DLD1 (cell line): Measurements from ENCODE around the gene FNDC8.
"Not testable (repeated sequence)": the region's sequence is repeated elsewhere in the genome, so short reads cannot be mapped to it uniquely, and the experiment has no call there.

Source experiments
- in situ Hi-C: cut with HindIII; loops from 2 replicates; pipeline ENCODE4 v1.10.0; 2017; ENCODE audit warnings: low sequenced_read_pairs

Gene FNDC8

DNA sequence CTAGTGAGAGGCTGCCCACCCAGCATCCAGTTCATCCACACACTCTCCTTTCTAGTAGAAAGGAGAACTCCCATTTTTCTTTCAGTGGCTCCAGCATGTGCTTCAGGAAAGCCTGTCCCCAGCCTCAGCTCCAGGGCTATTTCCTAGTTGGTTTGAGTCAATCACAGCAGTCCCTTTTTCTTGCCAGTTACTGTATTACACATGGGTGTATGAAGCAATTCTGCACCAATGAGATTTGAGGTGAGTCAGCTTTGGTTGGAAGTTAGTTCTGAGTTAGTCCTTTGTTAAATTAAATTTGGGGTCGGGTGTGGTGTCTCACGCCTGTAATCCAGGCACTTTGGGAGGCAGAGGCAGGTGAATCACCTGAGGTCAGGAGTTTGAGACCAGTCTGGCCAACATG lies 26.5 kb upstream of the FNDC8 start:
- in situ Hi-C loops, result no loop called here

DNA sequence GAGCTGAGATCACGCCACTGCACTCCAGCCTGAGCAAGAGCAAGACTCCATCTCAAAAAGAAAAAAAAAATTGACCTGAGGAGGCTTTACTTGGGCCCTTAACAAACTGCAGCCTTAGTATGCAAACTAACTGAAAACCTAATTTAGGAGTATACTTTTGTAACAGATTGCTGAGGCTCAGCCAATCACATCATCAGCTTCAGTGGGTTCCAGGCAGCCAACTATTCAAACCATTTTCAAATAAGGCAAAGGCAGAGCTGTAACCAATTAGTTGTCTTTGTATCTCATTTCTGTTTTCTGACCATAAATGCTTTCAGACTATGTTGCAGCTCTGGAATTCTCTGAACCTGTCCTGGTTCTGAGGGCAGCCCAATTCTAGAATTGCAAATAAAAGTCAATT lies 25.7 kb upstream of the FNDC8 start:
- in situ Hi-C loops, result no loop called here

DNA sequence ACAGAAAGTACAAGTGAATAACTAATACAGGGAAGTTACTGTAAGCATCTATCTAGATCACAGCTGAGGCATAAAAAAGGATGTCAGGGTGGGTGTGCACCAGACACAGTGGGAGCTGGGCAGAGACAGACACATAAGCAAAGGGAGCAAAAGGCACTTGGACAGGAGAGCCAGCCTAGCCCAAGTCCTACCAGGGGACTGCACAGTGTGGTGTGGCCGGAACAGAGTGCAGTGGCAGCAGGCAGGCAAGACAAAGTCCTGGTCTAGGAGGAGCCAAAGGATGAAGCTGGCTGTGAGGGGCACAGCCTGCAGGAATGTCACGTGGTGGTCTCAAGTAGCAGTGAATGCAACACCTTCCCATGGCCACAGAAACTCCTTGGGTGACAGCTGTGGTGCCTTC lies 23.6 kb upstream of the FNDC8 start:
- in situ Hi-C loops, result no loop called here

DNA sequence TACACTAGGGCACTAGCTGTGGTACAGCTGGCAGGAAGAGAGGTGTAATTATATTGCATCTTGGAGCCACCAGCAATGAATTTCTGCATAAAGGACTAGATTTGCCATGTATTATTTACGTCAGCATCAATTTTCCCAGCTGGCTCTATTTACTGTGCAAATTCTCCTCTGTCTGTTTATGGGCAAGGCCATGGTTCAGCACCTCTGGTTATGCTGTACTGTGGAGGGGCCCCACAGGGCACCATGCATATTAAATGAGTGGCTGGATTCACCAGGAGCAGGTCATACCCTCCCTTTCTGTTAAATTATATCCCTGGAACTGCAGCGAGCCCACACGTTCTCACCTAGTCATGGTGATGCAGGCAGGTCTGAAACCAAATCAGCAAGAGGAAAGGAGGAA lies 21.5 kb upstream of the FNDC8 start:
- in situ Hi-C loops, result no loop called here

DNA sequence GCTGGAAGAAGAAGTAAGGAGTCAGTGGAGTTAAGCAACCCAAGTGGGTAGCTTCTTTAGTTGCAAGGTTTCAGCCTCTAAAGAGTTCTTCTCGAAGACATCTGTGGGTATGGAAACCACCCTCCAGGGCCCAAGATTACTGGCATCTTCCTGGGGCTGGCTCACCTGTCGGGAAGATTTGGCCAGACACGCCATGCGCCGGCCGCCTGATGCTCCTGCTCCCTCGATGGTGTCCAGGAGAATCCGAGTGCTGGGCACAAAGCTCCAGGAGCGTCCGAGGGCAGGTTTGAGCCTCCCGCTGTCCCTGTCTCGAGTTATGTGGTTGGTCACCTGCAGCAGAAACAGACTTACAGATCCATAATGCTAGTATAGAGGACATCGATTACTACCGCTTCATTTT lies 20.4 kb upstream of the FNDC8 start:
- in situ Hi-C loops, result no loop called here

DNA sequence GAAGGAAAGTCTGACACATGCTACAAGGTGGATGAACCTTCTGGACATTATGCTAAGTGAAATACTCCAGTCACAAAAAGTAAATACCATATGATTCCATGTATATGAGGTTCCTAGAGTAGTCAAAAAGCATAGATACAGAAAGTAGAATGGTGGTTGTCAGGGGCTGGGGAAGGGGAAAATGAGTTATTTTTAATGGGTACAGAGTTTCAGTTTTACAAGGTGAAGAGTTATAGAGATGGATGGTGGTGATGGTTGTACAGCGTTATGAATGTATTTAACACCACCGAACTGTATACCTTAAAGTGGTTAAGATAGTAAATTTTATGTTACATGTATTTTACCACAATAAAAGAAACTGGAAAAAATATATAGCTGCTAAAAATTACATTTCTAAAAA lies 19.7 kb upstream of the FNDC8 start:
- in situ Hi-C loops, result no loop called here

DNA sequence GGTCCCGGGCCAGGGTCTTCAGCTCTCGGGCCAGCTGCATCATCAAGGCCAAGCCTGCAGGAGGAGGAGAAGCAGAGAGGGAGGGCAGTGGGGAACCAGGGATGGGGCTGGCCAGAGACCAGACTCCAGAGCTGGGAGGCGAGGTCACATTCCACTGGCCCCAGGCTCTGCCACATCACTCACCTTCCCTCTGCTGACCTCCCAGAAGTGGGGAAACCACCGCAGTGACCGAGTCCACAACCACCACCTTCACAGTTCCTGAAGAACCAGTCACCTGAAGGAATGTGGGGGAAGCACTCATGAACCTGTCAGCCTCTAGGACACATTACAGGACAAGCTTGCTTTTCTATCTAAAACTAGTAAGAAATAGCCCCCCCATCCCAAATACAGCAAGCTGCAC lies 18.1 kb upstream of the FNDC8 start:
- in situ Hi-C loops, result no loop called here

DNA sequence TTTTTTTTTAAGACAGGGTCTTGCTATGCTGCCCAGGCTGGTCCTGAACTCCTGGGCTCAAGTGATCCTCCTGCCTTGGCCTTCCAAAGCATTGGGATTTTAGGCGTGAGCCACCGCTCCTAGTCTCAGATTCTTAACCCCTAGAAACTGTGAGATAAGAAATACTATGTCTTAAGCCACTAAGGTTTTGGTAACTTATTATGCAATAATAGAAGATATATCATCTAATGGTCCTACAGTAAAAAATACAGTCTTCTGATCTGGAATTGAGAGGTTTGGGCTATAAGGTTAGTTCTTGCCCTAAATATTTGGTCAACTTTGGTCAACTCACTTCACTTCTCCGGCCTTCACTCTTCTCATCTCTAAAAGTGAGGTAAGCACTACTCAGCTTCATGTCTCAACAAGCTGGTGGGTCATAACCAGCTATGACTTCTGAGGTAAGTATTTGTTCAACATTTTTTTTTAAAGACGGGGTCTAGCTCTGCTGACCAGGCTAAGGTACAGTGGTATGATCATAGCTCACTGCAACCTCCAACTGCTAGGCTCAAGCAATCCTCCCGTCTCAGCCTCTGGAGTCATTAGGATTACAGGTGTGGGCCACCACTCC lies 16.5 kb upstream of the FNDC8 start:
- in situ Hi-C loops, result no loop called here

DNA sequence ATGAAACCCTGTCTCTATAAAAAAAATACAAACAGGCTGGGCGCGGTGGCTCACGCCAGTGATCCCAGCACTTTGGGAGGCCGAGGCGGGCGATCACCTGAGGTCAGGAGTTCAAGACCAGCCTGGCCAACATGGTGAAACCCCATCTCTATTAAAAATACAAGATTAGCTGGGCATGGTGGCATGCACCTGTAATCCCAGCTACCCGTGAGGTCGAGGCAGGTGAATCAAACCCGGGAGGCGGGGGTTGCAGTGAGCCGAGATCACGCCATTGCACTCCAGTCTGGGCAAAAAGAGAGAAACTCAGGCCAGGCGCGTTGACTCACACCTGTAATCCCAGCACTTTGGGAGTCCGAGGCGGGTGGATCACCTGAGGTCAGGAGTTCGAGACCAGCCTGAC lies 10.6 kb upstream of the FNDC8 start:
- in situ Hi-C loops, result not testable (repeated sequence)

DNA sequence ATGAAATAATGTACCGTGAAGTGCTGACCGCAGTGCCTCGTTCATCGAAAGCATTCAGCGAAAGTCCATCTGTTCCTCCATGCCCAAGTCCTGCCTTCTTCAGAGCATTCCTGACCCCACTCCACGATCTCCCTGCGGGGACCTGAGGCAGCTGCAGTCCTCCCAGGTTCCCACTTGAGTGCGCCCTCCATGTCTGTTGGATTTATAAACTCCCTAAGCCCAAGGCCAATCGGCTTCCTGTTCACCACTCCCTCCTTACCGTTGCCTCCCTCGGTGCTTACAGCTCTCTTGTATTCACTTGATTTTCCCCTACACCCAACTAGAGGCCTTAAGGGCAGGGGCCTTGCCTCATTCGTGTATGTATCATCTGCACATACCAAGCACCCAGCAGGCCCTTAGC lies 4.6 kb upstream of the FNDC8 start:
- in situ Hi-C loops, result no loop called here

DNA sequence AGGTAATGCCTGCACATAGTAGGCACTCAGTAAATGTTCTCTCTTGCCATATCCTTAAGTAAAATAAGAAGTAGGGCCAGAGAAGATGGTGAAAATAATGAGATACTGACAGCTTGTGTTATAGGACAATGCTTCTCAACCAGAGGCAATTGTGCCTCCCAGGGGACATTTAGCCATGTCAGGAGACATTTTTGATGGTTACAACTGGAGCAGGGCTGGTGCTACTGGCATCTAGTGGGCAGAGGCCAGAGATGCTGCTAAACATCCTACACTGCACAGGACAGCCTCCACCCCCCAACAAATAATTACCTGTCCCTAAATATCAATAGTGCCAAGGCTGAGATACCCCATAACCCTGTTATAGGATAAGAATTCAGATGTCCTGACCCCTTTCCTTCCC lies 3.4 kb upstream of the FNDC8 start:
- in situ Hi-C loops, result no loop called here

DNA sequence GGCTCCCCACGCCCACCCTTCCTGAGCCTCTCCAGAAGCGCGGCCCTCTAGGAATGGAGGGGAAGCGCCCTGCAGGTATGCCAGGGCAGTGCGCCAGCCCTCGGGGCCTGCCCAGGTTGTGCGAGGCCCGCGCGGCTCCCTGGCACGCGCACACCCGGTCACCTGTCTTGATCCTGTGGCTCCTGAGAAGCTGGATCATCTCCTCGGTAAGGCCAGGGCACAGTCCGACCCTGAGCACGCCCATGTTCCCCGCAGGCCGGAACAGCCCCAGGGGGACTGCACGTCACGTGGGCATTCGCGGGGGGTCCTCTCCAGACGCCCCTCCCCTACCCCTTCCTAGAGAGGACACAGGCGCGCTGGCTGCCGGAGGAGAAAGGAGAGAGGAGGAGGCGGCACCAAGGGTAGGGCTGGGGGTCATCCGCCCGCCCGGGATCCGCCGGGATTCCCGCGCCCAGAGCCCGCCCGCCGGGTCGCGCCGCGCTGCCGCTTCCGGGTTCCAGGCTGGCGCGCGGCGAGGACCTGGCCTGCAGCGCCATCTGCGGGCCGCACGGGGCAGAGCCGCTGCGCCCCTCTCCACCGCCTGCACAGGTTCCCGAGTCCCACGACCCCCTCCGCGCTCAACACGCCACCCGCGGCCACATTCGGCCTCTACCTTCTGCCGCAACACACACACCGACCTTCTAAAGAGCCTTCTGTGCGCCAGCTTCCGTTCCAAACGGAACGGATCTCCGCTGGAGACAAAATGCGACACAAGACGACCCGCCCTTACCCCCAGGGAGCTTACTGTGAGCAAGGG lies 1.8 kb upstream of the FNDC8 start, which contains the start of gene RAD51D:
TSS of gene RAD51D (minus strand) at position 491 of the 796 bp plus-strand sequence. CDS start at position 244, 247 bp downstream.
- in situ Hi-C loops, result no loop called here

DNA sequence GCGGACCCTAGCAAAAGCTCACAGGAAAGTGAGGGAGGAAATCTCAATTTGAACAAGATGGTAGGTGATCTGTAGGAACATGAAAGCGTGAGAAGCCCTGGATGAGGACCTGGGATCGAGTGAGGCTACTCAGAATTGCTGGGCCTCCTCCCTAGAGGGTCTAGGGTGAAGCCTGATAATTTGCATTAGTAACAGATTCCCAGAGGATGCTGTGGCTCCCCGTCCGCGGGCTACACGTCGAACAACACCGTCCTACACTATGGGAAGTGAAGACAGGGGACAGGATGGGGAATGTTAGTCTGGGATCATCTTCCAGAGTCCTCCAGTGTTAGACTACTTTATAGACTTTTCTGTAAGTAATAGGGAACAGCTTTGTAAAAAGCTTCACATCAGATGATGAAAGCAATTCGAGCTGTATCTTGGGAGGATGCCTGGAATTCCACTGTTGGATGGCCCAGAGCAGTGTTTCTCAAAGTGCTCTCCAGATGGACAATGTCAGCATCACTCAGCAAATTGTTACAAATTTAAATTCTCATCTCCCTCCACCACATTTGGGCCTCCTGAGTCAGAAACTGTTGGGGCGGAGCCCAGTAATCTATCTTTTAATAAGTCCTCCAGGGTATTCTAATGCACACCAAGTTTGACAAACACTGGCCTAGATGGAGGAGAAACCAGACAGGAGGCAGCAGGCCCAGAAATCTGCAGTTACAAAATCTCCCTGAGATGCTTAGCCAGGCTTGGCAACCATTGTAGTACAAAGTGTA lies 6.5 kb downstream of the FNDC8 start:
- in situ Hi-C loops, result loop anchor here (25.0 kb wide), 2 partner anchors 616 to 716 kb away; no protein-coding TSS in a partner anchor

DNA sequence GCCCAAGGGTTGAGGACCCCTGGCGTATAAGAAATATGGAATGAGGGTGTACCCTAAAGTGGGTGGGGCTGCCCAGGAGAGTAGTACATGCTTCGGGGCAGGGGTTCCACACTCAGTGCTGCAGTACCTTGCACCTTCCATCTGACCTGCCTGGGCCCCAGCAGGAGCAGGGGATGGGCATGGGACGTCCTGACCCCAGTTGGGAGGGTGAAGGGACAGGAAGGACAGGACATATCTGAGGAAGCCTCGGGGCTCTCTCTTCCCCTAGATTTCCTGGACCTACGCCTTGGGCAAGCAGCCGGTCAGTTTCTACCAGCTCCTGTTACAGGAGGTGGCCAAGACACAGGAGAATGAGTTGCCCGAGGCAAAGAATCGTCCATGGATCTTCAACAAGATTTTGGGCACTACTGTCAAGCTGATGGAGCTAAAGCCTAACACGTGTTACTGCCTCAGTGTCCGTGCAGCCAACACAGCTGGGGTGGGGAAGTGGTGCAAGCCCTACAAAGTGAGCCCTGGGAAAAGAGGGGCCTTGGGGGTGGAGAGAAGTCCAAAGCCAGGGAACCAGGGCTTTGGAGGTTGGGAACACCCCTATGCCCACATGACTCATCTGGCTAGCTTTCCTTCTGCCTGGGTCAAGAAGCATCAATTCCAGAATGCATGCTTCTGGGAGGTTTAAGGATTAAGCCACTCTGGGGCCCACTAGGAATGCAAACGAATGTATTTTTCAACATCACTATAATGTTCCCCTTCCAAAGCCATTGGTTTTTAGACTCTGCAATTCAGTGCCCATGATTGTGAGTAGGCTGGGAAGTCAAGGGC lies 7.9 kb downstream of the FNDC8 start:
- in situ Hi-C loops, result loop anchor here (25.0 kb wide), 2 partner anchors 617 to 717 kb away; no protein-coding TSS in a partner anchor

DNA sequence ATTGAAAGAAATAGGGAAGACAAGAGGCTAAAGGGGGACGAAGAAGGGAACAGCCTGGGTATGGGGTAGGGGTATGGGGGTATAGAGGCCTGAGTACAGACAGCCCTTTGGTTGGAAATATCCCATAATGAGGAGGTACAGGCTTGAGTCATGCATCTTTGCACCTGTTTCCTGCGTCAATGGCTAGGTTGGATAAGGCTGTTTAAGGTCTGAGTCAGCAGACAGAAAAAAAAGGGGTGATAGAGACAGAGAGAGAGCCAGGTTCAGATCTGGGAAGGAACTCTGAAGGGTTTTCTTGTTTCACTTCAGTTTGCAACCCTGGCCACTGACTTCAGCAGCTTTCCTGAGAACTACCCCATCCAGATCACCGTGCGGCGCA lies 8.5 kb downstream of the FNDC8 start:
- in situ Hi-C loops, result loop anchor here (25.0 kb wide), 2 partner anchors 618 to 718 kb away; no protein-coding TSS in a partner anchor

DNA sequence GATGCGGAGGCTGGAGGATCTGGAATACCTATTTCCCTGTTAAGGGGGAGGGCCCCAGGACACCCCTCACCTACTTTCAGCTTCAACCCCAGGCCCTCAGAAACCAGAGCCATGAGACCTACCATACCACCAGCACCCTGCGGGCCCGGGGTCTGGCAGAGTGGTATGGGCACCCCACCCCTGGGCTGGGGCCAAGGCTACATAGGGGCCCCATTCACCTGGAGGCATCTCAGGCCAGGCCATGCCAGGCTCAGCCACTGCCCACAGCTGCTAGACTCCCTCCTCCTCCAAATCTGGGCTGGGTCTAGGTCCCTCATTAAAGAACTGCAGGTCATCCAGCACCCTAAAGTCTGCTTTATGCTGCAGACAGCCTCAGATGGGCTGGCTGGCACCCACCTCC lies 9.0 kb downstream of the FNDC8 start:
- in situ Hi-C loops, result loop anchor here (25.0 kb wide), 2 partner anchors 618 to 718 kb away; no protein-coding TSS in a partner anchor

DNA sequence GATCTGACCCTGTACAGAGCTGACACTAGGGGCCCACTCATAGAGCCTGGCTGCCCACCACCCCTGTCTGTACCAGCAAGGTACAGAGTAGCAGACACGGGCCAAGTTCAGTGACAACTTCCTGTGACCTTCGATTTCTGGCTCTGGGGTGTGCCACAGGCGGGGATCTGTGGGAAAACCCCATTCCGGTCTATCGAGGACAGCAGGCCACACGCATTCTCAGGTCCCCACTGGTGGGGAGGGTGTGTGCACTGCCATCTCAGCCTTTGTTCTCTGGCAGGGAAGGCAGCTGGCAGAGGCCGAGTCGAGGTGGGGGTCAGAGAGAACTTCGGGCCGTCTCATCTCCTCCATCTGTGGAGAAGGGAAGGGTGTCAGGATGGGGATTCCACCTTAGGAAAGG lies 10.7 kb downstream of the FNDC8 start:
- in situ Hi-C loops, result loop anchor here (25.0 kb wide), 2 partner anchors 620 to 720 kb away; no protein-coding TSS in a partner anchor

DNA sequence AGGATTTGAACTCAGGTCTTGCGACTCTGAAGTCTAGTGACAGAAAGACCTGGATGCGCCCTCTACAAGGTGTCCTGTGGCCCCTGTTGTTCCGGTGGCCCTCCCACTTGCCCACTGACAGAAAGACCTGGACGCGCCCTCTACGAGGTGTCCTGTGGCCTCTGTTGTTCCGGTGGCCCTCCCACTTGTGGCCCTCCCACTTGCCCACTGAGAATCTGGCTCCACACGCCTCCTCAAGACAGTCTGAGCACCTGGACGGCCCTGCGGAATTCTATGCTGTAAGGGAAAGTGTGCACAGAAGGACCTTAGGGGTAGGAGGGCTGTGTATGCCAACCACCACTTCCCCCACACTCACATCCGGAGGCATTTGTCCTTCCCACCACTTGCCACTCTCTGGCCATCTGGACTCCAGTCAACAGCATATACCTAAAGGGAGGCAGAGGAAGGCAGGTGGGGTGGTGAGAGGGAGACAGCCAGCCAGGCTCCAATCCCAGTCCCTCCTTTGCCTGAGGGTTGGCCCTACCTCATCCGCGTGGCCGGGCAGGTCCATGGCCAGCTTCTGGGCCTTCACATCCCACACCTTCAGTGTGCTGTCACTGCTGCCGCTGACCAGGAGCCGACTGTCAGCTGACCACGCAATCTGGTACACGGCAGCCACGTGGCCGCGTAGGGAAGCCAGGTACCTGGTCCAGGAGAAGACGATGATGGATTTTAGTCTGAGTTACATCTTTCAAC lies 11.6 kb downstream of the FNDC8 start:
- in situ Hi-C loops, result loop anchor here (25.0 kb wide), 2 partner anchors 621 to 721 kb away; no protein-coding TSS in a partner anchor

DNA sequence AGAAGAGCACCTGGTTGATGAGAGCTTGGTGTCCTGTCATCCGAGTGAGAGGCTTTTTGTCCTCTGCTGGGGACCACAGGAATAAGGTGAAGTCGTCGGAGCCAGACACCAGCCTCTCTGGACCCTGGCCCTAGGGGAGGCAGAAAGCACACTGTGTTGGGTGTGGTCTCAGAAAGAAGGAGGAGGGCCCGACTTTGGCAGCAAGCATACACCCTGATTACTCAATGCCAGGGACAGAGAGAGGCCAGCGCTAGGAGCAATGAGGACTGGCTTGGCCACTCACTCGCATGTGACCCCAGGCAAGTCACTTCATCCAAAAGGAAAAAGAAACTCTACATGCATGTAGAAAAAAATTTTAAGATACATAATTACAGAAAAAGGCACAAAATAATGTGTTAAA lies 13.9 kb downstream of the FNDC8 start:
- in situ Hi-C loops, result loop anchor here (25.0 kb wide), 2 partner anchors 623 to 723 kb away; no protein-coding TSS in a partner anchor

DNA sequence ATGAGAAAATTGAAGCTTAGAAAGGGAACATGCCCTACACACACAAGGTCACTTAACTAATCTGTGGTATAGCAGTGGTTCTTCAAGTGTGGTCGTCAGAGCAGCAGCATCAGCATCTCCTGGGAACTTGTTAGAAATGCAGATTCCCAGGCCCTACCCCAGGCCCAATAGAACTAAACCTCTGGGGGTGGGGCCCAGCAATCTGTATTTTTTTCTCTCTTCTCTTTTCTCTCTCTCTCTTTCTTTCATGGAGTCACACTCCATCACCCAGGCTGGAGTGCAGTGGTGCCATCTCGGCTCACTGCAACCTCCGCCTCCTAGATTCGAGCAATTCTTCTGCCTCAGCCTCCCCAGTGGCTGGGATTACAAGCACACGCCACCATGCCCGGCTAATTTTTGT lies 16.8 kb downstream of the FNDC8 start:
- in situ Hi-C loops, result loop anchor here (25.0 kb wide), 2 partner anchors 626 to 726 kb away; no protein-coding TSS in a partner anchor
